ENCODE measurements around the gene RPP40.
A peak's percentile ranks its signal among the peaks of the same experiment; 100 is the strongest.

The RPP40 gene

DNA sequence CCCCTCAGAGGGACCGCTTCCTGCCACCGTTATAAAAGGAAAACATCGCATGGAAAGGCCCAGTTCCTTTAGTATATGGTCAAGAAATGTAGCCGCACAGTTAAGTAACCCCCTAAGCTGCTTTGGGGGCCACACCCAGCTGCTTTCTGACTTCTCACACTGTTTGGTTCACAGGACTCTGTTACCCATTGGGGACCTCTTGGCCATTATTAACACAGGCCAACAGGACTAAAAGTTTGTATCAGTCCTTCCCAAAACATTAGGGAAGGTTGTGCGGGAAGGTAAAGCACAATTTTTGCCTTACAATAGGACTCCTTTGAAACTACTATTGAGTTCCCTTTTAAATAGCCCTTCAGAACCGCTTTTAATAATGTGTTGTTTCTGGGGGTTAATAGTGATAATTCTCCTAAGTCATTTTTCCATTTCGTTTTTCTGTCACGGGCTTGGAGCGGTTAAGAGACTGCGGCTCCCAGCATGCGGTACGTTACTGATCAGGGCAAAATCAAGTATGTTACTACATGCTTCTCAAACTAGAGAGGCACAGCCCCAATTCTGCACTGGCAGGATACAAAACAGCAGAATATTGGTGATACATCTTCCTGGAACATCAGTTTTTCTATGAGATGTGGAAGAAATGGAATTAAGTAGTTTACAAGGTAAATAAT lies 668 bp upstream of the RPP40 start:
- no peak for DNase-seq (ENCODE audit: low read depth)
- peak overlapping the region; percentile 97 for H3K4me3 ChIP-seq (ENCODE audit: low read depth, low read length)
- TF ChIP-seq, protein P1, sequence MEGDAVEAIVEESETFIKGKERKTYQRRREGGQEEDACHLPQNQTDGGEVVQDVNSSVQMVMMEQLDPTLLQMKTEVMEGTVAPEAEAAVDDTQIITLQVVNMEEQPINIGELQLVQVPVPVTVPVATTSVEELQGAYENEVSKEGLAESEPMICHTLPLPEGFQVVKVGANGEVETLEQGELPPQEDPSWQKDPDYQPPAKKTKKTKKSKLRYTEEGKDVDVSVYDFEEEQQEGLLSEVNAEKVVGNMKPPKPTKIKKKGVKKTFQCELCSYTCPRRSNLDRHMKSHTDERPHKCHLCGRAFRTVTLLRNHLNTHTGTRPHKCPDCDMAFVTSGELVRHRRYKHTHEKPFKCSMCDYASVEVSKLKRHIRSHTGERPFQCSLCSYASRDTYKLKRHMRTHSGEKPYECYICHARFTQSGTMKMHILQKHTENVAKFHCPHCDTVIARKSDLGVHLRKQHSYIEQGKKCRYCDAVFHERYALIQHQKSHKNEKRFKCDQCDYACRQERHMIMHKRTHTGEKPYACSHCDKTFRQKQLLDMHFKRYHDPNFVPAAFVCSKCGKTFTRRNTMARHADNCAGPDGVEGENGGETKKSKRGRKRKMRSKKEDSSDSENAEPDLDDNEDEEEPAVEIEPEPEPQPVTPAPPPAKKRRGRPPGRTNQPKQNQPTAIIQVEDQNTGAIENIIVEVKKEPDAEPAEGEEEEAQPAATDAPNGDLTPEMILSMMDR (IDR thresholded peaks at IDR 0.05; ENCODE audit: insufficient read depth, low read depth, low read length, missing control alignments): no peak

DNA sequence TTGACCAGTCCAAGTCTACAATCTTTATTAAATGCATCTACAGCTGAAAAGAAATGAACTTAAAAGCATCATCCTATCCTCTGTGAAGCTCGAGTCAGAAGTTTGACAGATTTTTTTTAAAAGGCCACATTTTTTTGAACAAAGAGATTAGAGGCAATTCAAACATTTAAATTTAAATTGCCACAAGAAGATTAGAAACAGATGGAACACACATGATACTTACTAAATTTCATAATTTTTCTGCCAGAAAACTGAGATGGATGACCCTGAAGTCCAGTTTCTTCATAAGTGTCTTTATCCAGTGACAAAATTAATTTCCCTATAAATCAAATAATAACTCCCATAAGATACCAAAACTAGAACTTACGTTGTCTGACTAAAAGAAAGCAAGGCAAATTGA lies 4.3 kb downstream of the RPP40 start:
- DNase-seq (ENCODE audit: low read depth): no peak
- H3K4me3 ChIP-seq (ENCODE audit: low read depth, low read length): no peak overlapping the region
- TF ChIP-seq, protein P1 (IDR thresholded peaks at IDR 0.05; ENCODE audit: insufficient read depth, low read depth, low read length, missing control alignments): no peak

DNA sequence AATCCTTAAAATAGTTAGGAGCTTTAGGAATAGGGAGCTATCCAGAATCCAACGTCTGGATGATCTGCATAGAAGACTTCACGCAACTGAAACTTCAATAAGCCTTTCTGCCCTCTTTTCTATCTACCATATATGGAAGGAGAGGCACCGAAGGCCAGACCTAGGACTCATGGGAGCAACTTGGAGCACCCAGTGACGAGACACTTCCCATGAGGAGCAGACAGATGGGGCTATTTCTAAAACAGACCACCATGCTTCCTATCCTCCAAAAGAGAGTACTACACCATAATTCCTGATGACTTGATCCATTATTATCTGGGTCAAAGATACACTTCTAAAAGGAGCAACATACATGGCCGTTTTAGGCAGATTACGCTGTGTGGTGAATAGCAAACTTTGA lies 6.0 kb downstream of the RPP40 start:
- no peak overlapping the region for H3K4me3 ChIP-seq (ENCODE audit: low read depth, low read length)
- TF ChIP-seq, protein P1 (IDR thresholded peaks at IDR 0.05; ENCODE audit: insufficient read depth, low read depth, low read length, missing control alignments): no peak
- no peak for DNase-seq (ENCODE audit: low read depth)

DNA sequence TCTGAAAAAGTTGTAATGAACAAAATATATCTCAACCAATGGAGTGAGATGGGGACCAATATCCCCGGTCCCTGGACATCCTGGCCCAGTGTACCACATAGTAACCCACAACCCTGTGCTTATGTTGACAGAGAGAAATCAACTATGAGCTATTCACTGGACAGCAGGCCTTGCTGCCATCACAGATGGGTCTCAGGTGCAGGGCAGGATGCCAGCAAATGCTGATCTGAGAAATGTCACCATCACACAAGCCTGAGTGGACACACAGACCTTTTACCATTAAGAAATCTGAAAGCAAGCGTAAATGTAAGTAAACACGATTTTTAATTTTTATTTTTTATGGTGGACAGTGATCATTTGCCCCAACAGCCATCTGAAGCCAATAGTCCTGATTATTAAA lies 9.1 kb downstream of the RPP40 start:
- DNase-seq (ENCODE audit: low read depth): no peak
- TF ChIP-seq, protein P1 (IDR thresholded peaks at IDR 0.05; ENCODE audit: insufficient read depth, low read depth, low read length, missing control alignments): no peak
- H3K4me3 ChIP-seq (ENCODE audit: low read depth, low read length): no peak overlapping the region

DNA sequence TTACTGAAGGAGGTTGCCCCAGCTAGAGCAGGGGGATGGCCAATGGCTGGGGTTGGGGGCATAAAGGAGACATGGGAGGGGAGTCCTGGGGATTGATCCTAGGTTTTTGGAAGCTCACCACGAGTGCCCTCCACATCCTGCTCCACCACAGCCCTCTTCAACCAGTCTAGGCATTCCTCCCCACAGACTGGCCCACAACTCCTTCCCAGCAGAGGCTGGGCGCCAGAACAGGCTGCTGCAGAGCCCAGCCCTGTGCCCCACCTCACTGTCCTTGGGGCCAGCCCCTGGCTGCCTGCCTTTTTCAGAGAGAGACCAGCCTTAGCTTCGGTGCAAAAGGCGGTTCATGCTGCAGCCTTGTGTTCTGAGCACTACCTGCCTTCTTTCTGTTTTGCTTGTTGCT lies 16.4 kb downstream of the RPP40 start:
- DNase-seq (ENCODE audit: low read depth): no peak
- H3K4me3 ChIP-seq (ENCODE audit: low read depth, low read length): no peak overlapping the region
- TF ChIP-seq, protein P1 (IDR thresholded peaks at IDR 0.05; ENCODE audit: insufficient read depth, low read depth, low read length, missing control alignments): no peak

DNA sequence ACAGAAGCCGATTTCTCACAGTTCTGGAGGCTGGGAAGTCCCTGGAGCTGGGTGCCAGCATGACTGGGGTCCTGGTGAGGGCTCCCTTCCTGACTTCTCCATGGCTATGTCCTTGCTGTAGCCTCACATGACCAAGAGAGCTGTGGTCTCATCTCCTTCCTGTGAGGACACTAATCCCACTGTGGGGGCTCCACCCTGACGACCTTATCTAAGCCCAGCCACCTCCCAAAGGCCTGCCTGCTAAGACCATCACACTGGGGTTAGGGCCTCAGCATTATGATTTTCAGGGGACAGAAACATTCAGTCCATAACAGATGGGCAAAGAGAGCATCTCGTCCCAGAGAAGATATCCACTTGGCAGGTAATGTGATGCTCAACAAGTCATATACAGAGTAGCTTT lies 16.8 kb downstream of the RPP40 start:
- TF ChIP-seq, protein P1 (IDR thresholded peaks at IDR 0.05; ENCODE audit: insufficient read depth, low read depth, low read length, missing control alignments): no peak
- H3K4me3 ChIP-seq (ENCODE audit: low read depth, low read length): no peak overlapping the region
- DNase-seq (ENCODE audit: low read depth): no peak

DNA sequence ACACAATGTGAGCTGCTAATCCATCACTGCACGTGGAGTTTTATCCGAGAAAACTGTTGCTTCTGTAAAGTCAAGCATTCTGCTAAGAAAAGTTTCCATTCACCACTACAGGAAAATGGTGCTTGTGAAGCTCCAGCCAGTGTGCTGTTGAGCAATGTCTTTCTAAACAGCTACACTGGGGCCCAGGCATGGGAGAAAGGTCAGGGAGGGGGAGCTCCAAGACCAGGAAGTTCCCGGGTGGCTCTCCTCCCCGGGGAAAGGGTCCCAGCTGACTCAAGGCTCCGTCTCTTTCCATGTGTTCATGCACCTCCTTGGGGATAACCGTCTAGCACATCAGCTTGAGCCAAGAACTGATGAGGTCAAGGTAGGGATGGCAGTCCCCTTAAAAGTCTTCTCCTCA lies 20.5 kb downstream of the RPP40 start:
- no peak overlapping the region for H3K4me3 ChIP-seq (ENCODE audit: low read depth, low read length)
- TF ChIP-seq, protein P1 (IDR thresholded peaks at IDR 0.05; ENCODE audit: insufficient read depth, low read depth, low read length, missing control alignments): no peak
- DNase-seq (ENCODE audit: low read depth): no peak
